Fibroblast of lung (primary cell): Measurements from ENCODE around the gene NEAT1. TPM values are rescaled to one million over a fixed set of nuclear protein-coding genes. Genes with fewer than 3 reads are reported as not detected.

Source experiments
- DNase-seq, 2 donors: peaks; one replicate each; pipeline versions ENCODE4 v3.0.0 to v3.0.0-alpha.2; 2010; ENCODE audit warnings: low read depth in 2 of 2
- H2AFZ ChIP-seq: 2 replicates; pipeline ENCODE4 v1.5.1; 2012; ENCODE audit warnings: low read length, control low read depth, inconsistent platforms
- H3K27ac ChIP-seq: 2 replicates; pipeline ENCODE4 v1.5.1; 2011; ENCODE audit warnings: low read length, control low read depth; ENCODE audit not compliant: insufficient read depth
- H3K27me3 ChIP-seq: 2 replicates; pipeline ENCODE4 v1.5.1; 2011; ENCODE audit warnings: mild to moderate bottlenecking, low read length; ENCODE audit not compliant: control insufficient read depth, insufficient read depth
- H3K36me3 ChIP-seq: 2 replicates; pipeline ENCODE4 v1.5.1; 2011; ENCODE audit warnings: low read length; ENCODE audit not compliant: control insufficient read depth, insufficient read depth
- H3K4me1 ChIP-seq: 2 replicates; pipeline ENCODE4 v1.5.1; 2011; ENCODE audit warnings: low read length; ENCODE audit not compliant: control insufficient read depth, insufficient read depth; ENCODE audit errors: extremely low read depth
- H3K4me2 ChIP-seq: 2 replicates; pipeline ENCODE4 v1.5.1; 2011; ENCODE audit warnings: low read length, control low read depth; ENCODE audit not compliant: insufficient read depth; ENCODE audit errors: extremely low read depth
- H3K4me3 ChIP-seq, 4 experiments: fragments of 200-600 bp in 1 of 4; sonication (generic) in 1 of 4; replicated peaks in 1 of 4; 2 replicates each; pipeline ENCODE4 v1.5.1; 2011 to 2016; ENCODE audit warnings: low read length in 4 of 4, low read depth in 3 of 4, mild to moderate bottlenecking in 3 of 4, control low read depth in 2 of 4, inconsistent platforms in 1 of 4, mixed read lengths in 1 of 4; ENCODE audit not compliant: insufficient read depth in 1 of 4; ENCODE audit errors: control extremely low read depth in 1 of 4
- H3K79me2 ChIP-seq: 2 replicates; pipeline ENCODE4 v1.5.1; 2012; ENCODE audit warnings: mild to moderate bottlenecking, low read length, inconsistent platforms; ENCODE audit not compliant: control insufficient read depth, insufficient read depth
- H3K9ac ChIP-seq: 2 replicates; pipeline ENCODE4 v1.5.1; 2011; ENCODE audit warnings: mild to moderate bottlenecking, low read length, control low read depth; ENCODE audit not compliant: insufficient read depth
- H3K9me3 ChIP-seq: 2 replicates; pipeline ENCODE4 v1.5.1; 2012; ENCODE audit warnings: low read depth, low read length; ENCODE audit not compliant: control insufficient read depth, insufficient read depth
- H4K20me1 ChIP-seq: 2 replicates; pipeline ENCODE4 v1.5.1; 2011; ENCODE audit warnings: low read length; ENCODE audit not compliant: control insufficient read depth, insufficient read depth; ENCODE audit errors: extremely low read depth
- CTCF ChIP-seq, 2 donors: IDR thresholded peaks in 1 of 2; conservative IDR thresholded peaks in 1 of 2; 1 replicate in 1 of 2; 2 replicates in 1 of 2; pipeline ENCODE4 v1.5.1; 2011 to 2012; ENCODE audit warnings: low read length in 2 of 2, control low read depth in 1 of 2, inconsistent platforms in 1 of 2, low read depth in 1 of 2, mild to moderate bottlenecking in 1 of 2
- EZH2 ChIP-seq: IDR thresholded peaks from 2 replicates; pipeline ENCODE4 v1.5.1; 2012; ENCODE audit warnings: low read length, control low read depth, mild to moderate bottlenecking; ENCODE audit errors: missing control alignments
- polyA plus RNA-seq, 2 donors: library from polyadenylated mRNA; depleted of rRNA in 1 of 2; stranded (reverse) in 1 of 2; unstranded in 1 of 2; fragments of >200 nt; gene quantifications; 2 replicates each; pipeline ENCODE4 v1.2.1, GENCODE V29; 2011 to 2012; ENCODE audit warnings: missing spikeins in 1 of 2
- total RNA-seq: library from RNA; depleted of rRNA; stranded (reverse); fragments of >200 nt; gene quantifications from 2 replicates; pipeline ENCODE4 v1.2.1, GENCODE V29; 2014

The NEAT1 gene
- total and polyA plus RNA-seq, 2 donors (not counting 1 experiment from before 2014, with no cell fraction given), result 40.9 to 299 TPM

DNA sequence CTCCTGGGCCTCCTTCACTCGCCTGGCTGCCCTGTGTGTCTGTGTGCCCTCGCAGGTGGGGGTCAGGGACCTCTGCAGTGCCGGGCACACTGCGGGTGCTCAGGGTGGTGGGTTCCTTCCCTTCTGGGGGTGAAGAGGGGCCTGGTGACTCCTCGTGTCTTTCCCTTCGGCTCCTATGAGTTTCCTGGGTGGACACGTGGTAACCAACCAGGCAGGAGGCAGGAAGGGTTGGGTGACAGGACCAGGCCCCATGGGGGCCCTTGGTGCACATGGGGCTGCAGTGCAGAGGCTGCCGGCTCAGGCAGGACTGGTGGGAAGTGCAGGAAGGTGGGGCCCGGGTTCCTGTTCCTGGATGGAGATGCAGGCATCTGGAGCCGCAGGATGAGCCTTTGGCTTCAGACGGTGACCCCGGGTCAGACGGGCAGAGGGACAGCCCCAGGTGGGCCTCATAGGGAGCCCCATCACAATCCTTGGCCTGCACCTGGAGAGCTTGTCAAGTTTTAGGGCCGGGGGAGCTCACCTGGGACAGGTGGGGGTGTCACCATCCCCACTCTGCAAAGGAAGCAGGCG is 26.6 kb upstream of the NEAT1 start:
- no peak overlapping the region for H3K4me3 ChIP-seq
- H3K4me1 ChIP-seq, result peaks cover 3% of the 10 kb centered on the region
- H2AFZ ChIP-seq, result no peak overlapping the region
- no peaks in the 10 kb centered on the region for H3K9me3 ChIP-seq
- no peaks in the 10 kb centered on the region for H3K27me3 ChIP-seq
- no peak overlapping the region for H3K27ac ChIP-seq
- no peak overlapping the region for H3K4me2 ChIP-seq
- H3K36me3 ChIP-seq, result peaks cover 48% of the 10 kb centered on the region
- DNase-seq, result no peak
- TF ChIP-seq CTCF (conservative IDR thresholded peaks at IDR 0.05 in 1 of 2, IDR thresholded peaks at IDR 0.05 in 1 of 2; ENCODE audit: low read depth in 1 of 2, low read length in 2 of 2) (no peak), EZH2 (no peak)
- no peak overlapping the region for H3K9ac ChIP-seq
- peaks cover 20% of the 10 kb centered on the region for H3K79me2 ChIP-seq
- H4K20me1 ChIP-seq, result no peaks in the 10 kb centered on the region

DNA sequence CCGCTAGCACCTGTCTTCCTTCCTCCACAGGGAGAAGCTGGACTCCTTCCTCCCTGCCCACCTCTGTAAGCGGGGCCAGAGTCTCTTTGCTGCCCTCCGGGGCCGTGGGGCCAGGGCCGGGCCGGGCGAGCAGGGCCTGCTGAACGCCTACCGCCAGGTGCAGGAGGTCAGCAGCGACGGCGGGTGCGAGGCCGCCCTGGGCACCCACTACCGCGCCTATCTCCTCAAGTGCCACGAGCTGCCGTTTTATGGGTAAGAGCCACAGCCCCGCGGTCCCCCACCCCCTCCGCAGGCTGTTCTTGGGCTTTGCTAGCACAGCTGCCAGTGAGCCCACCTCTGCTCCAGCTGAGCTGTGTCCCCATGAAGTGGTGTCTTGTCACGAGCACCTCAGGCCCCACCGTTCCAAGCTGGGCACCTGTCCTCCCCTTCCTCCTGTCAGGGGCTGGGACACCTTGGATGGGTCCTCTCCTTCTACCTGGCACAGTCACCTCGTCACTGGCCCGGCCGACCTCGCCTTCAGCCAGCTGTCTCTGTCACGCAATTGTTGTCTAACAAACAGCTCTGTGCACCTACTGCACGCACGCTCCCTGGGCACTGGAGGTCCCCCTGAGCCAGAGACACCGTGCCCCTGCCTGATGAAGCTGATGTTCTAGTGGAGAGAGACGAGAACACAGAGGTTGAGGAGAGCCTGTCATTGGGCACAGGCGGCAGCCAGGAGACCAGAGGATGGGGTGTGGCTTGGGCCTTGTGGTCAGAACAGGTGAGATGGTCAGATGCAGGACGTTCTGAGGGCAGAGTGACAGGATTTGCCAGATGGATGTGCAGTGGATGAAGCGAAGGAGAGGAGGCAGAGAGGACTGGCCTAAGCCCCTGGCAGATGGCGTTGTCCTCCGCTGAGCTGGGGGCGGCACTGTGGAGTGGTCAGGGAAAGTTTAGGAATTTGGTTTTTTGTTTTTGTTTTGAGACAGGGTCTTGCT is 25.5 kb upstream of the NEAT1 start:
- H3K79me2 ChIP-seq, result peaks cover 11% of the 10 kb centered on the region
- H3K9me3 ChIP-seq, result no peaks in the 10 kb centered on the region
- no peaks in the 10 kb centered on the region for H3K4me1 ChIP-seq
- H2AFZ ChIP-seq, result no peak overlapping the region
- H3K27ac ChIP-seq, result no peak overlapping the region
- no peak overlapping the region for H3K4me3 ChIP-seq
- TF ChIP-seq EZH2, result no peak
- no peak for TF ChIP-seq CTCF (conservative IDR thresholded peaks at IDR 0.05 in 1 of 2, IDR thresholded peaks at IDR 0.05 in 1 of 2; ENCODE audit: low read depth in 1 of 2, low read length in 2 of 2)
- no peak overlapping the region for H3K9ac ChIP-seq
- no peak for DNase-seq
- H3K4me2 ChIP-seq, result no peak overlapping the region
- H4K20me1 ChIP-seq, result no peaks in the 10 kb centered on the region
- H3K36me3 ChIP-seq, result peaks cover 43% of the 10 kb centered on the region
- H3K27me3 ChIP-seq, result no peaks in the 10 kb centered on the region

- Histone ChIP-seq H4K20me1 (no peaks in the 10 kb centered on the region), H3K4me2 (no peak overlapping the region), H3K9ac (no peak overlapping the region), H2AFZ (no peak overlapping the region), H3K9me3 (no peaks in the 10 kb centered on the region), H3K4me1 (no peaks in the 10 kb centered on the region), H3K79me2 (peaks cover 2% of the 10 kb centered on the region), H3K4me3 (no peak overlapping the region), H3K27me3 (no peaks in the 10 kb centered on the region), H3K36me3 (peaks cover 39% of the 10 kb centered on the region), H3K27ac (no peak overlapping the region)
- TF ChIP-seq CTCF (conservative IDR thresholded peaks at IDR 0.05 in 1 of 2, IDR thresholded peaks at IDR 0.05 in 1 of 2; ENCODE audit: low read depth in 1 of 2, low read length in 2 of 2) (no peak), EZH2 (no peak)
- no peak for DNase-seq
Observed at GRCh38 chr11:65398362-65398910, 24.2 kb upstream of the NEAT1 start.
